ENCODE results near the gene DRC7. TPM values are rescaled to one million over a fixed set of nuclear protein-coding genes. Genes with fewer than 3 reads are reported as not detected.

The DRC7 gene
- polyA plus RNA-seq, 1 donor from 2014 or later = 1.4 TPM

GRCh38 chr16:57648581-57649442 is 45.8 kb upstream of the DRC7 start:
- peaks cover 53% of the 10 kb centered on the region for H4K20me1 ChIP-seq (ENCODE audit: insufficient read depth)
- TF ChIP-seq TAF1 (IDR thresholded peaks at IDR 0.05; ENCODE audit: low read depth) (no peak), CTCF (IDR thresholded peaks at IDR 0.05; ENCODE audit: poor library complexity, severe bottlenecking) (peak; percentile 95), RAD21 (conservative IDR thresholded peaks at IDR 0.05) (peak; percentile 75), SMC3 (conservative IDR thresholded peaks at IDR 0.05; ENCODE audit: poor library complexity) (peak; percentile 83)
- H3K9me3 ChIP-seq (ENCODE audit: low read length) = no peaks in the 10 kb centered on the region
- H3F3A ChIP-seq (ENCODE audit: insufficient read depth, low read length, poor library complexity, severe bottlenecking) = no peaks in the 10 kb centered on the region
- peaks cover 43% of the 10 kb centered on the region for H3K79me2 ChIP-seq (replicated peaks; ENCODE audit: insufficient read depth, low read length)
- no peak overlapping the region for H3K9ac ChIP-seq (ENCODE audit: low read length)
- H3K4me2 ChIP-seq (ENCODE audit: low read length) = no peak overlapping the region
- no peak overlapping the region for H3K27ac ChIP-seq (ENCODE audit: low read length)
- no peaks in the 10 kb centered on the region for H3K9me2 ChIP-seq (ENCODE audit: insufficient read depth, low read length)
- no peaks in the 10 kb centered on the region for H3K27me3 ChIP-seq (ENCODE audit: insufficient read depth, low read depth, low read length)
- H3K36me3 ChIP-seq (ENCODE audit: insufficient read depth, low read length) = peaks cover 16% of the 10 kb centered on the region
- H3K4me3 ChIP-seq (ENCODE audit: low read length) = no peak overlapping the region
- no peak overlapping the region for H2AFZ ChIP-seq (ENCODE audit: low read depth, low read length)

- no peaks in the 10 kb centered on the region for H3K9me3 ChIP-seq (ENCODE audit: low read length)
- no peak overlapping the region for H3K9ac ChIP-seq (ENCODE audit: low read length)
- TF ChIP-seq SMC3 (conservative IDR thresholded peaks at IDR 0.05; ENCODE audit: poor library complexity) (no peak), RAD21 (conservative IDR thresholded peaks at IDR 0.05) (no peak)
- peaks cover 53% of the 10 kb centered on the region for H4K20me1 ChIP-seq (ENCODE audit: insufficient read depth)
- no peaks in the 10 kb centered on the region for H3K9me2 ChIP-seq (ENCODE audit: insufficient read depth, low read length)
- H3K79me2 ChIP-seq (replicated peaks; ENCODE audit: insufficient read depth, low read length) = peaks cover 40% of the 10 kb centered on the region
- H3F3A ChIP-seq (ENCODE audit: insufficient read depth, low read length, poor library complexity, severe bottlenecking) = no peaks in the 10 kb centered on the region
- H2AFZ ChIP-seq (ENCODE audit: low read depth, low read length) = no peak overlapping the region
- no peak overlapping the region for H3K4me3 ChIP-seq (ENCODE audit: low read length)
- H3K36me3 ChIP-seq (ENCODE audit: insufficient read depth, low read length) = peaks cover 14% of the 10 kb centered on the region
- no peak overlapping the region for H3K27ac ChIP-seq (ENCODE audit: low read length)
- no peaks in the 10 kb centered on the region for H3K27me3 ChIP-seq (ENCODE audit: insufficient read depth, low read depth, low read length)
- no peak overlapping the region for H3K4me2 ChIP-seq (ENCODE audit: low read length)
Measured at GRCh38 chr16:57649443-57649751, 45.2 kb upstream of the DRC7 start.

- TF ChIP-seq EP300 (conservative IDR thresholded peaks at IDR 0.05; ENCODE audit: poor library complexity, severe bottlenecking) = no peak
- no peak for TF ChIP-seq TAF1 (IDR thresholded peaks at IDR 0.05; ENCODE audit: low read depth)
- TF ChIP-seq CTCF (IDR thresholded peaks at IDR 0.05; ENCODE audit: poor library complexity, severe bottlenecking) = no peak
- TF ChIP-seq SMC3 (conservative IDR thresholded peaks at IDR 0.05; ENCODE audit: poor library complexity) = no peak
- no peak for TF ChIP-seq EZH2 (IDR thresholded peaks at IDR 0.05; ENCODE audit: borderline replicate concordance, insufficient read depth, low read length, poor library complexity, severe bottlenecking)
- no peak for TF ChIP-seq POLR2AphosphoS5 (IDR thresholded peaks at IDR 0.05)
- TF ChIP-seq MXI1 (conservative IDR thresholded peaks at IDR 0.05; ENCODE audit: poor library complexity, severe bottlenecking) = no peak
- TF ChIP-seq REST (IDR thresholded peaks at IDR 0.05; ENCODE audit: borderline replicate concordance) = no peak
- TF ChIP-seq RAD21 (conservative IDR thresholded peaks at IDR 0.05) = no peak
- peaks cover 36% of the 10 kb centered on the region for H3K79me2 ChIP-seq (replicated peaks; ENCODE audit: insufficient read depth, low read length)
- no peak overlapping the region for H3K27ac ChIP-seq (ENCODE audit: low read length)
- H3K27me3 ChIP-seq (ENCODE audit: insufficient read depth, low read depth, low read length) = no peaks in the 10 kb centered on the region
- no peak overlapping the region for H3K4me2 ChIP-seq (ENCODE audit: low read length)
- H3K4me3 ChIP-seq (ENCODE audit: low read length) = no peak overlapping the region
- peaks cover 51% of the 10 kb centered on the region for H4K20me1 ChIP-seq (ENCODE audit: insufficient read depth)
- no peaks in the 10 kb centered on the region for H3K9me3 ChIP-seq (ENCODE audit: low read length)
- H3F3A ChIP-seq (ENCODE audit: insufficient read depth, low read length, poor library complexity, severe bottlenecking) = no peaks in the 10 kb centered on the region
- no peaks in the 10 kb centered on the region for H3K9me2 ChIP-seq (ENCODE audit: insufficient read depth, low read length)
- H3K9ac ChIP-seq (ENCODE audit: low read length) = no peak overlapping the region
- H2AFZ ChIP-seq (ENCODE audit: low read depth, low read length) = no peak overlapping the region
- peaks cover 12% of the 10 kb centered on the region for H3K36me3 ChIP-seq (ENCODE audit: insufficient read depth, low read length)
Measured at GRCh38 chr16:57649846-57650245, 44.8 kb upstream of the DRC7 start.

All from neural cell (in vitro differentiated cells).